Measurements from ENCODE around the gene NALCN. TPM values are rescaled to one million over a fixed set of nuclear protein-coding genes. Genes with fewer than 3 reads are reported as not detected.
"Not testable (repeated sequence)": the region's sequence is repeated elsewhere in the genome, so short reads cannot be mapped to it uniquely, and the experiment has no call there.

The NALCN gene
- total RNA-seq, 1 experiment from 2014 or later = 8.5 TPM

DNA sequence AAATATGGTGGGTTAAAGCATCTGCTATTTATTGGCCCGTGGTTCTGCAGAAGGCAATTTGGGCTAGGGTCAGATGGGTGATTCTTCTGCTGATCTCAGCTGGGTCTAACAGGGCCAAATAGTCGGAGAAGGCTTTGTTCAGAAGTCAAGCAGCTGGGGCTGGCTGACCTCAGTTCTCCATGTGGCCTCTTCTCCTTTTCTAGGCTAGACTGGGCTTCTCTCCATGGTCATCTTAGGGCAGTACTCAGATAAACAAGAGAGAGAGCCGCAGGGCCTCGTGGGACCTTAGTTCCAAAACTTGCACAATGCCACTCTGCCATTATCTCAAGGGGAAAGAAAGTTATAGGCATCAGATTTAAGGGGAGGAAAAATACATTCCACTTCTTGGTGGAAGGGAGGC lies 89.6 kb downstream of the NALCN start:
- Mint-ChIP-seq H3K36me3 (ENCODE audit: insufficient read depth, unreplicated experiment) (no peaks in the 10 kb centered on the region), H3K27me3 (ENCODE audit: insufficient read depth, unreplicated experiment) (no peaks in the 10 kb centered on the region), H3K27ac (ENCODE audit: low read depth, unreplicated experiment) (no peak overlapping the region), H3K9me3 (ENCODE audit: unreplicated experiment) (no peaks in the 10 kb centered on the region), H3K4me1 (ENCODE audit: insufficient read depth, unreplicated experiment) (no peaks in the 10 kb centered on the region), H3K4me3 (ENCODE audit: unreplicated experiment) (no peak overlapping the region)
- no peak for TF ChIP-seq CTCF (IDR thresholded peaks at IDR 0.05; ENCODE audit: unreplicated experiment)
- DNase-seq (ENCODE audit: unreplicated experiment) = no peak
- no TSS peak for BruUV-seq (replicated peaks)
- intact Hi-C loops (cut with micrococcal nuclease) = no loop called here
- ChIA-PET CTCF (no interaction called here), POLR2A (no interaction called here)

- H3K27ac Mint-ChIP-seq (ENCODE audit: low read depth, unreplicated experiment) = no peak overlapping the region
- H3K9me3 Mint-ChIP-seq (ENCODE audit: unreplicated experiment) = no peaks in the 10 kb centered on the region
- no peak for TF ChIP-seq CTCF (IDR thresholded peaks at IDR 0.05; ENCODE audit: unreplicated experiment)
- ChIA-PET POLR2A (no interaction called here), CTCF (no interaction called here)
- no peak for DNase-seq (ENCODE audit: unreplicated experiment)
- no peak overlapping the region for H3K4me3 Mint-ChIP-seq (ENCODE audit: unreplicated experiment)
- no TSS peak for BruUV-seq (replicated peaks)
- intact Hi-C loops (cut with micrococcal nuclease) = no loop called here
- no peaks in the 10 kb centered on the region for H3K36me3 Mint-ChIP-seq (ENCODE audit: insufficient read depth, unreplicated experiment)
- H3K27me3 Mint-ChIP-seq (ENCODE audit: insufficient read depth, unreplicated experiment) = no peaks in the 10 kb centered on the region
- no peaks in the 10 kb centered on the region for H3K4me1 Mint-ChIP-seq (ENCODE audit: insufficient read depth, unreplicated experiment)
These were observed 90.9 kb downstream of the NALCN start for GRCh38 chr13:101325423-101325822.

GRCh38 chr13:101323601-101324000 lies 92.7 kb downstream of the NALCN start:
- no peak for DNase-seq (ENCODE audit: unreplicated experiment)
- intact Hi-C loops (cut with micrococcal nuclease) = no loop called here
- no peaks in the 10 kb centered on the region for H3K4me1 Mint-ChIP-seq (ENCODE audit: insufficient read depth, unreplicated experiment)
- no TSS peak for BruUV-seq (replicated peaks)
- TF ChIP-seq CTCF (IDR thresholded peaks at IDR 0.05; ENCODE audit: unreplicated experiment) = no peak
- H3K27me3 Mint-ChIP-seq (ENCODE audit: insufficient read depth, unreplicated experiment) = no peaks in the 10 kb centered on the region
- H3K9me3 Mint-ChIP-seq (ENCODE audit: unreplicated experiment) = no peaks in the 10 kb centered on the region
- ChIA-PET POLR2A (interaction anchor here (0.7 kb wide), 1 partner anchor 14 kb away, joined by 3 read pairs; no protein-coding TSS in a partner anchor), CTCF (no interaction called here)
- no peak overlapping the region for H3K27ac Mint-ChIP-seq (ENCODE audit: low read depth, unreplicated experiment)
- H3K4me3 Mint-ChIP-seq (ENCODE audit: unreplicated experiment) = no peak overlapping the region
- H3K36me3 Mint-ChIP-seq (ENCODE audit: insufficient read depth, unreplicated experiment) = no peaks in the 10 kb centered on the region

DNA sequence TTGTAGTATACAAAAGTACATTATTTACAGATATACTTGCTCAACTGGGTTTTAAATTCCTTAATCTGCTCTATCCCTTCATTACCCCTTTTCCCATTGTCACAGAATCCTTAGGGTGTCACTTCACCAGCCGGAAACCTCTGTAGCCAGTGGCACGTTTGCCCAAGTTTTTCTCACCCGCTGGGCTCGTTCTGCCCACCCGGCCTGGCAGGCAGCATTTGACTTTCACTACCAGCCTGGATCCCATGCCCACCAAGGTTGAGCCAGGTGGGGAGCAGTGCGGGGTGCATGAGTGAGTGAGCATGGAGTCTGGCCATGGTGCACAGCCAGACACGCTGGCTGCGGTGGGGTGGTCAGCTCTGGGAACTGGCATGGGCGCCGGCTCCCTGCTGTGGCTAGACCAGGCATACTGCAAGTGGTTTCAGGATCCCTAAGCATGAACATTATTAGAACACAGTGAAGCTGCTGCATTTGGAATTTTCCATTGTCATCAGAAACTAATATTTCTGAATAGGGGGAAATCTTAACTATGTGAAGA lies 98.3 kb downstream of the NALCN start:
- intact Hi-C loops (cut with micrococcal nuclease) = no loop called here
- Mint-ChIP-seq H3K9me3 (ENCODE audit: unreplicated experiment) (no peaks in the 10 kb centered on the region), H3K4me3 (ENCODE audit: unreplicated experiment) (no peak overlapping the region), H3K27ac (ENCODE audit: low read depth, unreplicated experiment) (no peak overlapping the region), H3K4me1 (ENCODE audit: insufficient read depth, unreplicated experiment) (no peaks in the 10 kb centered on the region), H3K27me3 (ENCODE audit: insufficient read depth, unreplicated experiment) (no peaks in the 10 kb centered on the region), H3K36me3 (ENCODE audit: insufficient read depth, unreplicated experiment) (no peaks in the 10 kb centered on the region)
- DNase-seq (ENCODE audit: unreplicated experiment) = no peak
- POLR2A ChIA-PET = no interaction called here
- TF ChIP-seq CTCF (IDR thresholded peaks at IDR 0.05; ENCODE audit: unreplicated experiment) = no peak
- no TSS peak for BruUV-seq (replicated peaks)
- CTCF ChIA-PET = no interaction called here

GRCh38 chr13:101313479-101313878 lies 102.8 kb downstream of the NALCN start:
- H3K9me3 Mint-ChIP-seq (ENCODE audit: unreplicated experiment); H3K27ac Mint-ChIP-seq (ENCODE audit: low read depth, unreplicated experiment); H3K36me3 Mint-ChIP-seq (ENCODE audit: insufficient read depth, unreplicated experiment); H3K4me3 Mint-ChIP-seq (ENCODE audit: unreplicated experiment); DNase-seq (ENCODE audit: unreplicated experiment); CTCF ChIA-PET; POLR2A ChIA-PET; BruUV-seq (replicated peaks); intact Hi-C loops (cut with micrococcal nuclease); H3K27me3 Mint-ChIP-seq (ENCODE audit: insufficient read depth, unreplicated experiment): not testable (repeated sequence)
- peaks cover 19% of the 10 kb centered on the region for H3K4me1 Mint-ChIP-seq (ENCODE audit: insufficient read depth, unreplicated experiment)
